GM12873 (cell line): ENCODE measurements around the gene KCNMA1.

Experiments
- TF ChIP-seq, protein P1 (sequence below): IDR thresholded peaks from 2 replicates; pipeline ENCODE4 v1.5.1; 2012; ENCODE audit warnings: low read depth, mild to moderate bottlenecking, moderate library complexity, low read length, control low read depth; ENCODE audit not compliant: insufficient read depth; ENCODE audit errors: missing control alignments

The KCNMA1 gene

DNA sequence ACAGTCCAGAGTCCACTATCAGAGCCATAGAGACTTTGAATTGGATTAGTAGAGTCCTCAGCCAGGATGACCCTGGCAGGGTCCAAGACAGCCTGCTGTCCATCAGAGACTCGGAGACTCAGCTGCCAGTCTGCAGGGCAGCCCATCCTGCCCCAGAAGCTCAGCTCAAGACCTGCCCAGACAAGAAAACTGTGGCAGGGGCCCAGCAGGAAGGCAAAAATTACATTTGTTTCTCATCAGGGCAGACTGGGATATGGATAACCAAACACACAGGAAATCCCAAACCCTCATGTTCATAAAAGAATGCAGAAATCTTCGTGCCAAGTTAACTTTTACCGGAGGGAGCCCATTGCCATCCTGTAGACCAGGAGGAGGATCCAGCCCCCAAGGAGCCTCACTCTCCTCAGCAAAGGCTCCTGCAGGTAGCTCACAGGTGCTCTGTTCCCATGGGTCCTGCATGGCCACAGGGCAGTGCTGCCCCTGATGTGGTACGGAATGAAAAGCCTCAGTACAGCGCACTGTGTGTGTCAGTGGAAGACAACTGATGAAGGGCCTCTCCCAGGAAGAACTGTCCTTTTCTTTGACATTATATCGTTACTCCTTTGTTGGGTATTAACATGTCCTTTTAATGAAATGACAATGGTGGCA lies 222.2 kb downstream of the KCNMA1 start:
- TF ChIP-seq, protein P1, sequence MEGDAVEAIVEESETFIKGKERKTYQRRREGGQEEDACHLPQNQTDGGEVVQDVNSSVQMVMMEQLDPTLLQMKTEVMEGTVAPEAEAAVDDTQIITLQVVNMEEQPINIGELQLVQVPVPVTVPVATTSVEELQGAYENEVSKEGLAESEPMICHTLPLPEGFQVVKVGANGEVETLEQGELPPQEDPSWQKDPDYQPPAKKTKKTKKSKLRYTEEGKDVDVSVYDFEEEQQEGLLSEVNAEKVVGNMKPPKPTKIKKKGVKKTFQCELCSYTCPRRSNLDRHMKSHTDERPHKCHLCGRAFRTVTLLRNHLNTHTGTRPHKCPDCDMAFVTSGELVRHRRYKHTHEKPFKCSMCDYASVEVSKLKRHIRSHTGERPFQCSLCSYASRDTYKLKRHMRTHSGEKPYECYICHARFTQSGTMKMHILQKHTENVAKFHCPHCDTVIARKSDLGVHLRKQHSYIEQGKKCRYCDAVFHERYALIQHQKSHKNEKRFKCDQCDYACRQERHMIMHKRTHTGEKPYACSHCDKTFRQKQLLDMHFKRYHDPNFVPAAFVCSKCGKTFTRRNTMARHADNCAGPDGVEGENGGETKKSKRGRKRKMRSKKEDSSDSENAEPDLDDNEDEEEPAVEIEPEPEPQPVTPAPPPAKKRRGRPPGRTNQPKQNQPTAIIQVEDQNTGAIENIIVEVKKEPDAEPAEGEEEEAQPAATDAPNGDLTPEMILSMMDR = no peak

DNA sequence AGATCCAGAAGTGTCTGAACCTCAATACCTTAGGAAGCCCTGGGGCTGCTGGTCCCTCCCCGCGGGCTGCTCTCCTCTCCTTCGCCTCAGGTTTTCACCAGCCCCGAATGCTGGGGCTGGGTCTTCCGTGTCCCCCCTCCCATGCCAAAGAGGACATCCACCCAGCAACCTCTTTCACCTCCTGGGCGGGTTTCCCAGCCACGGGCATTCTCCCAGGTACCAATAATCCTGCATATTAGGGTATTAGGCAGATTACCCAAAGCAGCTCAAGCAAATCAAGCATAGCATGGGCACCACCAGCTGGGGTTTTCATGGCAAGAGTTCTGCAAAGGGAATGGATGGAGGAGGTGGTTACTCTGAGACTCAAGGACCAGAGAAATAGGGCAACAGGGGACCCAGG lies 224.4 kb downstream of the KCNMA1 start:
- TF ChIP-seq, protein P1 = no peak

DNA sequence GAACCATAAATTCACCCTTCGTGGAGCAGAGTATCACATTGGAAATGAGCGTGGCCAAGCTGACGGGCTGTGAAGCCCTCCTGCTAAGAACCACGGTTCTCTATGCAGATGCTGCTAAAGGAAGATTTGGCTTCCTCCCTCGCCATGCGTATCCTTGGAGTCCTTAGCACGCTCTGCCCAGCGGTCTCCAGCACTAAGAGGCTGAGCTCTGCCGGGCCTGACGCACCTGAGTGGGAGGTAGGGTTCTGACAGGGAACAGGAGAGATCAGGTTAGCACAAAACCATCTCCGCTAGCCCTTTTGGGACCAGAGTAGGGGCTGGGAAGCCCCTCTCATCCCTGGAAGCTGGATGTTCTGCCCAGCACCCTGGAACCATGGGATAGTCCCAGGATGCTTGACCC lies 225.8 kb downstream of the KCNMA1 start:
- TF ChIP-seq, protein P1 = no peak

DNA sequence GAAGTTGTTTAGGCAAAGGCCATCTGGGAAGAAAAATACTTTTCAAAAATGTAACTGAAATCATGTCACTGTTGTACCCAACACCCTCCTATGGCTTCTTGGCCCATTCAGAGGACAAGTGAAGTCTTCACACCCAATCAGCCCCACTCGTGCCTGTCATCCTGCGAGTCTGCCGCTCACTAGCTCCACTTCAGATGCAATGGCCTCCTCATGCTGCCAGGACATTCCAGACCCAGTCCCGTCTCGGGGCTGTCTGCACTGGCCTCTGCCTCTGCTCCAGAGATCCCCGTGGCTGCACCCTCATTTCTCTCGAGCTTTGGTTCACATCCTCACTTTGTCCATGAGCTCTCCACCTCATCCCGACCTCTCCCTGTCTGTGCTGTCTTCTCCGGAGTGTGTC lies 227.1 kb downstream of the KCNMA1 start:
- TF ChIP-seq, protein P1 = no peak

DNA sequence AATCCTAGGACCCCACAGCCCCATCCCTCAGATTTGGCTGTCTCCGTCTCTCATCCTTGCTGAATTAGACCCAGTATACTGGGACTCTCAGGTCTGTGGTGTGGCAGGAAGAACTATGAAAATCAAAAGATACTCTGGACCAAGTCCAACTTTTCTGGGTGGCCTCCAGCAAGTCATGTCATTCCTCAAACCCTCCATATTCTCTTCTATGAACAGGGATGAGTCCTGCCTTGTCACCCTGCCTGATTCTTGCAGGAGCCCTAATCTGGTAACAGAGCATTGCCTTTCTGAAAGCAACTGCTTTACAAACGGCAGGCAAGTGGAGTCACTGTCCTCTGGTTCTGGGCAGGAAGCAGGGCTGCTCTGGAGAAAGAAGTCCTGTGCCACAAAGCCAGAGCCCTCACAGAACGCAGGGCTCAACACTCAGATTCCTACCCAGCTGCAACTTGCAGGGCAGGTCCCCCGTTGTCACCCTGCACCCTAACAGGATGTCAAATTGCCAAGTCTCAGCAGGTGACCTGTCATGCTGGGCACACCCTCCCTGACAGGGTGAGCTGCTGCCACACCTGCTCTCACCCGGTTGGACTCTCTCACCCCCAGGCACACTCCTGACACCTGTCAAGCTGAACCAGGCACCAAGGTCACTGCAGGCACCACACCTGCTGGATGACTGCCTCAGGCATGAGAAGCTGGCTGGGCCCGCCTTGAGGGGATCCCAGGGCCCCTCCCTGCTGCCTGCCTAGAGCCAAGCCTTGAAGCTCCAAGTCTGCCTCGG lies 227.7 kb downstream of the KCNMA1 start:
- TF ChIP-seq, protein P1 = no peak

DNA sequence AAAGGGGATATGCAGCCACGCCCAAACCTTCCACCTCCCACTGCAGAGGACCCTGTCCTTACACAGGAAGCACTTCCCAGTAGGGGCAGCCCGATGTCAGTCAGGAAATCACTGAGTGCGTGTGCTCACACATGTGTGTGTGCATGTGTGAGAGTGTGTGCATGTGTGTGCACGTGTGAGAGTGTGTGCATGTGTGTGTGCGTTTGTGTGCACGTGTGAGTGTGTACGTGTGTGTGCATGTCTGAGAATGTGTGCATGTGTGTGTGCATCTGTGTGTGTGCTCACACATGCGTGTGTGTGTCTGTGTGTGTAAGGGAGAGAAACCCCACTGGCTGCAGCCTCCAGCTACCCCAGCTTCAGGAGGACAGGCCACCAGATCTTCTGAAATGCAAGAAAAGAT lies 229.3 kb downstream of the KCNMA1 start:
- TF ChIP-seq, protein P1 = no peak

DNA sequence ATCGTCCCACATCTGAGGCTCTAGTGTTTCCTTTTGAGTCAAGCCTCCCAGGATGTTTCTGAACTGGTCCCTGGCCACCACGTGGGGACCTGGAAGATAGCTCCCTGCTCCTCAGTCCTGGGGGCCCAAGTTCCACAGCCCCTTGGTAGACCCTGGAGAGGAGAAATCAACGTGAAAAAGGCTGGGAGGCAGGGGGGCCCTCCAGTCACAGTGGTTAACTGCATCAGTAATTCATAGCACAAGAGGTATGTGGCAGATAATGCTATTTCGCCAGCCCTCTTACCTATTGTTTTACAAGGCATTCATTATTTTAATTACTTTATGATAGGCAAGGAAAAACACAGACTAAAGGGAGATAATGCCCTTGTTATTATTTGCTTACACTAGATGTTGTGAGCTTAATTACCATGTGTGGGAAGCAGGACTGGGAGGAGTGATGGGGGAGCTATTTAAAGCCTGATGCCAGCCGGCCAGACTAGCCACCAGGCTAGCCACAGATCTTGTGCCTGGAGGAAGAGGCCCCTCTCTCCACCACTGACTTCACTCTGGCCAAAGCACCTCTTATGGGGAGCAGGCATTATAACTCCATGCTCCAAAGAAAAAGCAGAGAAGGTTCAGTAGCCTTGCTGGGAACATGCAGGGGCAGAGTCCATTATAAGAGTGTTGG lies 230.7 kb downstream of the KCNMA1 start:
- TF ChIP-seq, protein P1 = no peak
